ENCODE measurements around the gene FAM184B. TPM values are rescaled to one million over a fixed set of nuclear protein-coding genes. Genes with fewer than 3 reads are reported as not detected.

FAM184B gene
- total RNA-seq, 1 experiment from 2014 or later, result 0.09 TPM

DNA sequence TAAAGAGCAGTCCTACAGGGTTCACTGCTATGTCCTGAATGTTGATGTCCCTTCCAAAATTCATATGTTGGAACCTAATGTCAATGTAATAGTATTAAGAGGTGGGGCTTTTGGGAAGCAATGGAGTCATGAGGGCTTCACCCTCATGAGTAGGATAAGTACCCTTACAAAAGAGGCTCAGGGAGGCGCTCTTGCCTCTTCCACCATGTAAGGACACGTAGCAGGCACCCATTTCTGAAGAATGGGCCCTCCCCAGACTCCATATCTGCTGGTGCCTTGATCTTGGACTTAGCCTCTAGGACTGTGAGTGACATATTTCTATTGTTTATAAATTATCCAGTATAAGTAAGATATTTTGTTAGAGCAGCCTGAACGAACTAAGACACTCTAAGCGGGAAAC is 151.2 kb downstream of the FAM184B start:
- peaks cover 57 to 90% (median 81%) of the 10 kb centered on the region in 3 experiments; a peak in 6 of 7 replicates for H3K36me3 Mint-ChIP-seq (ENCODE audit: insufficient read depth in 1 of 3, low read depth in 3 of 3)
- peaks cover 2% of the 10 kb centered on the region for H3K79me1 ChIP-seq (ENCODE audit: insufficient read depth, low read depth, low read length, poor library complexity, severe bottlenecking)

More for the DNA sequence above, 151.2 kb downstream of the FAM184B start:
- no peak overlapping the region for H3K18ac ChIP-seq (ENCODE audit: insufficient read length, low read depth, low read length)
- no peak overlapping the region for H3K14ac ChIP-seq (ENCODE audit: insufficient read depth, low read length)
- H2BK15ac ChIP-seq (ENCODE audit: low read depth, low read length), result no peak overlapping the region
- TF ChIP-seq, protein P1, sequence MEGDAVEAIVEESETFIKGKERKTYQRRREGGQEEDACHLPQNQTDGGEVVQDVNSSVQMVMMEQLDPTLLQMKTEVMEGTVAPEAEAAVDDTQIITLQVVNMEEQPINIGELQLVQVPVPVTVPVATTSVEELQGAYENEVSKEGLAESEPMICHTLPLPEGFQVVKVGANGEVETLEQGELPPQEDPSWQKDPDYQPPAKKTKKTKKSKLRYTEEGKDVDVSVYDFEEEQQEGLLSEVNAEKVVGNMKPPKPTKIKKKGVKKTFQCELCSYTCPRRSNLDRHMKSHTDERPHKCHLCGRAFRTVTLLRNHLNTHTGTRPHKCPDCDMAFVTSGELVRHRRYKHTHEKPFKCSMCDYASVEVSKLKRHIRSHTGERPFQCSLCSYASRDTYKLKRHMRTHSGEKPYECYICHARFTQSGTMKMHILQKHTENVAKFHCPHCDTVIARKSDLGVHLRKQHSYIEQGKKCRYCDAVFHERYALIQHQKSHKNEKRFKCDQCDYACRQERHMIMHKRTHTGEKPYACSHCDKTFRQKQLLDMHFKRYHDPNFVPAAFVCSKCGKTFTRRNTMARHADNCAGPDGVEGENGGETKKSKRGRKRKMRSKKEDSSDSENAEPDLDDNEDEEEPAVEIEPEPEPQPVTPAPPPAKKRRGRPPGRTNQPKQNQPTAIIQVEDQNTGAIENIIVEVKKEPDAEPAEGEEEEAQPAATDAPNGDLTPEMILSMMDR (conservative IDR thresholded peaks at IDR 0.05), result peak; percentile 16; the same call in 1 of the 3 replicates
- H4K20me1 ChIP-seq (ENCODE audit: control insufficient read depth, insufficient read depth, insufficient read length), result no peaks in the 10 kb centered on the region
- H3K4me1 ChIP-seq (ENCODE audit: insufficient read depth, low read length), result no peaks in the 10 kb centered on the region
- no peaks in the 10 kb centered on the region for H3K9me3 ChIP-seq (ENCODE audit: control insufficient read depth, low read depth, low read length)
- H3K56ac ChIP-seq (ENCODE audit: insufficient read length, low read depth, low read length), result no peak overlapping the region
- no peak overlapping the region for H3K4ac ChIP-seq (ENCODE audit: low read depth, low read length)
- no peak for DNase-seq
- H3K27ac ChIP-seq (ENCODE audit: insufficient read length, low read depth, low read length), result no peak overlapping the region
- H4K8ac ChIP-seq (replicated peaks; ENCODE audit: insufficient read length, low read depth, low read length), result no peak overlapping the region
- no peaks in the 10 kb centered on the region for H3K23me2 ChIP-seq (ENCODE audit: insufficient read length, low read depth, low read length, poor library complexity, severe bottlenecking)
- no peak overlapping the region for H2BK120ac ChIP-seq (ENCODE audit: low read depth, low read length, poor library complexity, severe bottlenecking)
- H2AFZ ChIP-seq (ENCODE audit: low read length), result no peak overlapping the region
- Mint-ChIP-seq H3K4me1 (no peaks in the 10 kb centered on the region), H3K27me3 (ENCODE audit: low read depth) (no peaks in the 10 kb centered on the region), H3K9me3 (no peaks in the 10 kb centered on the region), H3K27ac (no peak overlapping the region), H3K4me3 (no peak overlapping the region)
- H3K23ac ChIP-seq (ENCODE audit: insufficient read length, low read depth, low read length), result no peak overlapping the region
- H2AK5ac ChIP-seq (ENCODE audit: insufficient read length, low read length), result no peak overlapping the region
- H3K79me2 ChIP-seq (ENCODE audit: insufficient read depth, low read length), result no peaks in the 10 kb centered on the region
- no peak overlapping the region for H4K91ac ChIP-seq (ENCODE audit: insufficient read length, low read depth, low read length)
- no peak overlapping the region for H2BK5ac ChIP-seq (ENCODE audit: insufficient read length, low read length)
- H3K4me2 ChIP-seq (ENCODE audit: insufficient read depth, insufficient read length, low read length), result no peak overlapping the region
- no peak overlapping the region for H2BK12ac ChIP-seq (ENCODE audit: insufficient read length, low read depth, low read length)
- no CpG with 5 or more reads among the region's 4 CpGs for WGBS (ENCODE audit: extremely low coverage, insufficient read length, low lambda C conversion rate)
- H4K5ac ChIP-seq (ENCODE audit: insufficient read length, low read depth, low read length), result no peak overlapping the region
- H3T11ph ChIP-seq (ENCODE audit: low read length), result no peak overlapping the region
- H3K27me3 ChIP-seq (ENCODE audit: insufficient read depth, low read length), result no peaks in the 10 kb centered on the region
- no peak overlapping the region for H2BK20ac ChIP-seq (ENCODE audit: low read depth, low read length, poor library complexity, severe bottlenecking)
- H3K9ac ChIP-seq (ENCODE audit: extremely low read depth, insufficient read length, low read length), result no peak overlapping the region
